Non-pigmented ciliary epithelial cell (primary cell): ENCODE results near the gene UBE2Z.

Experiments
- DNase-seq: peaks from one replicate; pipeline ENCODE4 v3.0.0-alpha.2; 2010; ENCODE audit warnings: low read depth

Gene UBE2Z

GRCh38 chr17:48960834-48961515 lies 52.8 kb downstream of the UBE2Z start:
- no peak for DNase-seq

GRCh38 chr17:48961516-48962233 lies 53.5 kb downstream of the UBE2Z start:
- DNase-seq = no peak

- no peak for DNase-seq
Observed at GRCh38 chr17:48970224-48970623, 62.0 kb downstream of the UBE2Z start.

- no peak for DNase-seq
Observed at GRCh38 chr17:48970865-48971687, 62.9 kb downstream of the UBE2Z start.

GRCh38 chr17:48972749-48973097 lies 64.5 kb downstream of the UBE2Z start:
- no peak for DNase-seq

GRCh38 chr17:48973806-48974205 lies 65.6 kb downstream of the UBE2Z start:
- no peak for DNase-seq
